Sciatic nerve (tissue), 2 donors: ENCODE data around the gene FOLR2. TPM values are rescaled to one million over a fixed set of nuclear protein-coding genes. Genes with fewer than 3 reads are reported as not detected.
A peak's percentile ranks its signal among the peaks of the same experiment; 100 is the strongest.

Experiments
- ATAC-seq: fragments of 200-7000 bp; cut with Tn5 transposase; one replicate; pipeline ENCODE4 v1.9.1; 2020; ENCODE audit warnings: mild to moderate bottlenecking, moderate library complexity
- DNase-seq: peaks from one replicate; pipeline ENCODE4 v3.0.0-alpha.2; 2020; ENCODE audit warnings: low spot score
- intact Hi-C: fragments of 100-400 bp; cut with DNase I; formaldehyde crosslinking; loops from one replicate; pipeline ENCODE4 v1.14.2; 2022
- total RNA-seq: library from RNA; stranded (reverse); fragmentation: NEBNext Ultra II Directional; extraction: Animal tissue kit (Norgen Biotek cat#: 25700); gene quantifications from one replicate; pipeline ENCODE4 v1.2.1, GENCODE V29; 2021
- donor health status: DM: no; HTN: no; CAD: no.
- donor health status: DM: no; HTN: no; CAD: no.

The FOLR2 gene
- total RNA-seq, 1 donor from 2014 or later: 28.4 TPM

GRCh38 chr11:72228229-72228843 lies 11.7 kb downstream of the FOLR2 start:
- intact Hi-C loops: no loop called here
- no peak for DNase-seq

GRCh38 chr11:72228844-72229231 lies 12.2 kb downstream of the FOLR2 start:
- intact Hi-C loops: no loop called here
- ATAC-seq (no peak), DNase-seq (no peak)

More at GRCh38 chr11:72228229-72228843, 11.7 kb downstream of the FOLR2 start:
- no peak for ATAC-seq

- no peak for DNase-seq
- no peak for ATAC-seq
- intact Hi-C loops: no loop called here
Observed at GRCh38 chr11:72229336-72229924, 12.8 kb downstream of the FOLR2 start.

- intact Hi-C loops: no loop called here
- ATAC-seq (no peak), DNase-seq (no peak)
Observed at GRCh38 chr11:72229925-72230763, 13.6 kb downstream of the FOLR2 start.

GRCh38 chr11:72230764-72231365 lies 14.3 kb downstream of the FOLR2 start:
- intact Hi-C loops: no loop called here
- no peak for ATAC-seq
- no peak for DNase-seq

- intact Hi-C loops: no loop called here
- DNase-seq (no peak), ATAC-seq (no peak)
Observed at GRCh38 chr11:72231396-72232259, 15.0 kb downstream of the FOLR2 start.

GRCh38 chr11:72232260-72233055 lies 15.9 kb downstream of the FOLR2 start:
- intact Hi-C loops: no loop called here
- DNase-seq: no peak
- ATAC-seq: no peak

- intact Hi-C loops: no loop called here
- ATAC-seq: no peak
- no peak for DNase-seq
Observed at GRCh38 chr11:72233056-72233772, 16.6 kb downstream of the FOLR2 start.

GRCh38 chr11:72233773-72234513 lies 17.3 kb downstream of the FOLR2 start:
- intact Hi-C loops: no loop called here
- ATAC-seq (no peak), DNase-seq (no peak)

GRCh38 chr11:72234514-72234830 lies 17.9 kb downstream of the FOLR2 start:
- DNase-seq (no peak), ATAC-seq (no peak)

GRCh38 chr11:72234920-72235319 lies 18.3 kb downstream of the FOLR2 start:
- ATAC-seq (no peak), DNase-seq (no peak)
- intact Hi-C loops: no loop called here

More at GRCh38 chr11:72234514-72234830, 17.9 kb downstream of the FOLR2 start:
- intact Hi-C loops: no loop called here

- no peak for DNase-seq
- intact Hi-C loops: no loop called here
Observed at GRCh38 chr11:72235351-72236057, 18.9 kb downstream of the FOLR2 start.

GRCh38 chr11:72236083-72236697 lies 19.6 kb downstream of the FOLR2 start:
- DNase-seq (no peak), ATAC-seq (no peak)
- intact Hi-C loops: no loop called here

More at GRCh38 chr11:72235351-72236057, 18.9 kb downstream of the FOLR2 start:
- no peak for ATAC-seq

GRCh38 chr11:72236774-72237111 lies 20.1 kb downstream of the FOLR2 start:
- no peak for ATAC-seq
- DNase-seq: no peak
- intact Hi-C loops: no loop called here

GRCh38 chr11:72237112-72237931 lies 20.7 kb downstream of the FOLR2 start:
- intact Hi-C loops: no loop called here
- no peak for DNase-seq
- ATAC-seq: peak; percentile 3
